Activated T-cell treated with anti-CD3 and anti-CD28 coated beads for 1 hour (primary cell): Measurements from ENCODE around the gene RC3H1.

ENCODE experiments used
- DNase-seq: peaks from one replicate; pipeline ENCODE4 v3.0.0-alpha.2; 2020; ENCODE audit warnings: low read depth

The RC3H1 gene

DNA sequence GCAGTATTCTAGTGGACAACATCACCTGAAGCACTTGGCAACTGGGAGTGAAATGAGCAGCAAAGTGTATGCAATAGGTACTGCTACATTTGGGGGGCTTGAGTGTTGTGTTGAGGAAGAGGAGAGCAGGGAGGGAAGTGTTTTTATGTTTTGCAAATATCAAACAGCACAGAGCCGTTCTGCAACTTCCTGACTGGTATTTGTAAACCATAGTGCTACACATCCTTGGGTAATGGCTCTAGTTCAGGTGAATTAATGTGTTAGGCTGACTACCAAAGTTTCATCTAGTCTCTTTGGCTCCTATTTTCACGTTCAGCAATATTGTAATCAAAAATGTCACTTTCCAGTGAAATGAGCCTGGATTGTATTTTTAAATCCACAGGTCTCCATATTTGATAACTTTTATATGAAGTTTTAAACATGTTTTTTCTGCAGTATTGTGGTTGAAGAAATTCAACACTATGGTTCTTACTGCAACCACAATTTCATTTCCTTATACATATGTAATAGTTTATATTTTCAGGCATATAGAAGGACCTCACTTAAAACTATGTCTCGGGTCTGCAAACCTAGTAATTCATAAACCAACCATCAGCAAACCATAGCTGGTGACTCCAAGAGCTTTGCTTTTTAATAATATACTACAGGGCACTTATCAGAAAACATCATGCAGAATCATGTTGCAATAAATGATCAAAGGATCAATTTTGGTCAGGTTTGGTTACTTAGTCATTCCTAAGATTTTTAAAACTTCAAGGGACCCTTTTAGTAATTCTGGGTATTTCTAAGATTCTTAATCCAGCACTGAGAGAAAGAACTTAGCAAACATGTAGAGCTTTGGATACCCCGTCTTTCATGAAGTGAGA lies 135.2 kb downstream of the RC3H1 start:
- DNase-seq: no peak

GRCh38 chr1:173884701-173885100 lies 137.5 kb downstream of the RC3H1 start:
- no peak for DNase-seq
